ENCODE results near the gene NTM.

DNA sequence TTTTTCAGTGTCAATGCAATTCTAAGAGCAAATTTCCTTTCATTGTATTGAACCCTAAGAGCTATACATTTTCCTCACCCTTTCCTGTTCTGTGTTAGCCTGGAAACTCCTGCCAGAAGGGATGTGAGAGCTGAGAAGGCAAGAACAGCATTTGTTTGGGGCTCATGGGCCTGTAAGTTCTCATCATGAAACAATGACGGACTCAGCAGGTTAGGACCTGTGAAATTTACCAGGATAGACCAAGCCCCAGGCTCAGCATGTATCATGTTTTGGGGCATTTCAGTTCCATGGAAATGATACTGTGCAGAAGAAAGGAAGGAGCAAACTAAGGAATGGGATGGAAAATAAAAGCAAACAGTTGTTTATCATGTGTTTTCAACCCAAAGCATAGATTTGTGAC, 41.6 kb downstream of the NTM start:
- TF ChIP-seq, protein P1, sequence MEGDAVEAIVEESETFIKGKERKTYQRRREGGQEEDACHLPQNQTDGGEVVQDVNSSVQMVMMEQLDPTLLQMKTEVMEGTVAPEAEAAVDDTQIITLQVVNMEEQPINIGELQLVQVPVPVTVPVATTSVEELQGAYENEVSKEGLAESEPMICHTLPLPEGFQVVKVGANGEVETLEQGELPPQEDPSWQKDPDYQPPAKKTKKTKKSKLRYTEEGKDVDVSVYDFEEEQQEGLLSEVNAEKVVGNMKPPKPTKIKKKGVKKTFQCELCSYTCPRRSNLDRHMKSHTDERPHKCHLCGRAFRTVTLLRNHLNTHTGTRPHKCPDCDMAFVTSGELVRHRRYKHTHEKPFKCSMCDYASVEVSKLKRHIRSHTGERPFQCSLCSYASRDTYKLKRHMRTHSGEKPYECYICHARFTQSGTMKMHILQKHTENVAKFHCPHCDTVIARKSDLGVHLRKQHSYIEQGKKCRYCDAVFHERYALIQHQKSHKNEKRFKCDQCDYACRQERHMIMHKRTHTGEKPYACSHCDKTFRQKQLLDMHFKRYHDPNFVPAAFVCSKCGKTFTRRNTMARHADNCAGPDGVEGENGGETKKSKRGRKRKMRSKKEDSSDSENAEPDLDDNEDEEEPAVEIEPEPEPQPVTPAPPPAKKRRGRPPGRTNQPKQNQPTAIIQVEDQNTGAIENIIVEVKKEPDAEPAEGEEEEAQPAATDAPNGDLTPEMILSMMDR (IDR thresholded peaks at IDR 0.05; ENCODE audit: low read length), result no peak
- TF ChIP-seq EZH2 (IDR thresholded peaks at IDR 0.05; ENCODE audit: borderline replicate concordance, low read length), result no peak

All from OCI-LY1 (cell line).